GM23338 (cell line): ENCODE results near the gene BCL2. TPM values are rescaled to one million over a fixed set of nuclear protein-coding genes. Genes with fewer than 3 reads are reported as not detected.

Experiments used
- ATAC-seq: fragments of 200-7000 bp; cut with Tn5 transposase; 3 replicates; pipeline ENCODE4 v1.9.1; 2020
- DNase-seq: peaks from one replicate; pipeline ENCODE4 v3.0.0-alpha.2; 2015; ENCODE audit warnings: low spot score
- H2AFZ ChIP-seq: fragments of 200-600 bp; sonication (generic); 2 replicates; pipeline ENCODE4 v1.8.0; 2016; ENCODE audit warnings: antibody characterized with exemption, mild to moderate bottlenecking, moderate library complexity
- H3F3A ChIP-seq: fragments of 200-600 bp; sonication (generic); replicated peaks from 2 replicates; pipeline ENCODE4 v1.8.0; 2017; ENCODE audit warnings: antibody characterized with exemption, mixed run types, low read depth
- H3K27ac ChIP-seq: fragments of 200-600 bp; sonication (generic); 2 replicates; pipeline ENCODE4 v1.6.1; 2016; ENCODE audit warnings: low read depth
- H3K27me3 ChIP-seq: fragments of 200-600 bp; sonication (generic); 2 replicates; pipeline ENCODE4 v1.8.0; 2016; ENCODE audit warnings: mild to moderate bottlenecking, mixed run types, moderate library complexity; ENCODE audit not compliant: insufficient read depth
- H3K36me3 ChIP-seq: fragments of 200-600 bp; sonication (generic); 2 replicates; pipeline ENCODE4 v1.8.0; 2016; ENCODE audit warnings: mild to moderate bottlenecking; ENCODE audit not compliant: insufficient read depth
- H3K4me1 ChIP-seq: fragments of 200-600 bp; sonication (generic); 2 replicates; pipeline ENCODE4 v1.8.0; 2016; ENCODE audit warnings: mild to moderate bottlenecking, moderate library complexity; ENCODE audit not compliant: insufficient read depth
- H3K4me2 ChIP-seq: fragments of 200-600 bp; sonication (generic); 2 replicates; pipeline ENCODE4 v1.7.1; 2017; ENCODE audit warnings: mixed run types
- H3K4me3 ChIP-seq: fragments of 200-600 bp; sonication (generic); 2 replicates; pipeline ENCODE4 v1.6.1; 2016; ENCODE audit warnings: mixed run types
- H3K79me2 ChIP-seq: fragments of 200-600 bp; sonication (generic); replicated peaks from 2 replicates; pipeline ENCODE4 v1.8.0; 2017; ENCODE audit warnings: mild to moderate bottlenecking; ENCODE audit not compliant: insufficient read depth
- H3K9me2 ChIP-seq: fragments of 200-600 bp; sonication (generic); 2 replicates; pipeline ENCODE4 v1.8.0; 2017; ENCODE audit not compliant: insufficient read depth
- H4K20me1 ChIP-seq: fragments of 200-600 bp; sonication (generic); replicated peaks from 2 replicates; pipeline ENCODE4 v1.8.0; 2017; ENCODE audit warnings: mild to moderate bottlenecking; ENCODE audit not compliant: insufficient read depth
- H3K27ac Mint-ChIP-seq: 2 replicates; pipeline ENCODE4 v1.8.0; 2020; ENCODE audit warnings: inconsistent platforms, mild to moderate bottlenecking, moderate library complexity, mixed read lengths
- H3K27me3 Mint-ChIP-seq: 3 replicates; pipeline ENCODE4 v1.8.0; 2022; ENCODE audit warnings: low read depth, mild to moderate bottlenecking, moderate library complexity, mixed read lengths, inconsistent platforms; ENCODE audit not compliant: insufficient read depth, poor library complexity
- H3K36me3 Mint-ChIP-seq: 3 replicates; pipeline ENCODE4 v1.8.0; 2021; ENCODE audit warnings: low read depth, mild to moderate bottlenecking, inconsistent platforms, moderate library complexity, mixed read lengths
- H3K4me1 Mint-ChIP-seq: 3 replicates; pipeline ENCODE4 v1.8.0; 2020; ENCODE audit warnings: mild to moderate bottlenecking, inconsistent platforms, mixed read lengths
- H3K4me3 Mint-ChIP-seq: 3 replicates; pipeline ENCODE4 v1.8.0; 2021; ENCODE audit warnings: moderate library complexity, mild to moderate bottlenecking, inconsistent platforms, mixed read lengths
- H3K9me3 Mint-ChIP-seq: 3 replicates; pipeline ENCODE4 v1.8.0; 2020; ENCODE audit warnings: moderate library complexity, mild to moderate bottlenecking, inconsistent platforms, mixed read lengths
- CREB1 ChIP-seq: fragments of 250-450 bp; sonication (Bioruptor Pico); IDR thresholded peaks from 2 replicates; pipeline ENCODE4 v1.5.0; 2020; ENCODE audit warnings: low read depth, mild to moderate bottlenecking, moderate library complexity
- CTCF ChIP-seq, 2 experiments: fragments of 200-600 bp in 1 of 2; sonication (generic) in 1 of 2; conservative IDR thresholded peaks; 2 replicates each; pipeline versions ENCODE4 v1.5.1 to v1.6.1; 2016 to 2017; ENCODE audit warnings: antibody characterized with exemption in 2 of 2, low read depth in 2 of 2, mild to moderate bottlenecking in 2 of 2, moderate library complexity in 1 of 2
- ETS1 ChIP-seq: IDR thresholded peaks from 2 replicates; pipeline ENCODE4 v1.6.1; 2016; ENCODE audit warnings: antibody characterized with exemption
- EZH2 ChIP-seq: fragments of 200-600 bp; sonication (generic); IDR thresholded peaks from one replicate; pipeline ENCODE4 v1.8.0; 2017; ENCODE audit warnings: antibody characterized with exemption, mild to moderate bottlenecking, low read depth; ENCODE audit not compliant: unreplicated experiment
- EZH2phosphoT487 ChIP-seq: fragments of 200-600 bp; sonication (generic); IDR thresholded peaks from one replicate; pipeline ENCODE4 v1.8.1; 2018; ENCODE audit warnings: antibody characterized with exemption; ENCODE audit not compliant: unreplicated experiment
- JUNB ChIP-seq: IDR thresholded peaks from one replicate; pipeline ENCODE4 v1.6.1; 2016; ENCODE audit warnings: antibody characterized with exemption; ENCODE audit not compliant: unreplicated experiment
- NANOG ChIP-seq: IDR thresholded peaks from 2 replicates; pipeline ENCODE4 v1.6.1; 2016; ENCODE audit warnings: antibody characterized with exemption, borderline replicate concordance
- POLR2AphosphoS5 ChIP-seq: IDR thresholded peaks from 2 replicates; pipeline ENCODE4 v1.6.1; 2016; ENCODE audit warnings: antibody characterized with exemption, low read depth
- REST ChIP-seq: IDR thresholded peaks from one replicate; pipeline ENCODE4 v1.6.1; 2018; ENCODE audit warnings: antibody characterized with exemption; ENCODE audit not compliant: unreplicated experiment
- STAT1 ChIP-seq: IDR thresholded peaks from one replicate; pipeline ENCODE4 v1.6.1; 2016; ENCODE audit warnings: antibody characterized with exemption; ENCODE audit not compliant: unreplicated experiment
- ZNF114 ChIP-seq: fragments of 250-450 bp; sonication (Bioruptor Pico); IDR thresholded peaks from 2 replicates; pipeline ENCODE4 v1.5.0; 2020; ENCODE audit warnings: mild to moderate bottlenecking, moderate library complexity
- ZNF331 ChIP-seq: fragments of 250-450 bp; sonication (Bioruptor Pico); IDR thresholded peaks from 2 replicates; pipeline ENCODE4 v1.5.0; 2020; ENCODE audit warnings: low read depth, mild to moderate bottlenecking, moderate library complexity
- ZNF462 ChIP-seq: fragments of 250-450 bp; sonication (Bioruptor Pico); IDR thresholded peaks from 2 replicates; pipeline ENCODE4 v1.5.0; 2020; ENCODE audit warnings: mild to moderate bottlenecking, moderate library complexity
- polyA plus RNA-seq: library from polyadenylated mRNA; unstranded; fragments of >200 nt; fragmentation: Nextera tagmentation; extraction: Ambion mirVana; gene quantifications from 2 replicates; pipeline ENCODE4 v1.2.1, GENCODE V29; 2016
- total RNA-seq: library from RNA; depleted of rRNA; stranded (reverse); fragments of >200 nt; shearing (Covaris generic); gene quantifications from 2 replicates; pipeline ENCODE4 v1.2.3, GENCODE V29; 2014

BCL2 gene
- total and polyA plus RNA-seq, 2 experiments from 2014 or later: 1.2 to 4.0 TPM

- H3K36me3 ChIP-seq: no peaks in the 10 kb centered on the region
- no peaks in the 10 kb centered on the region for H3K27me3 Mint-ChIP-seq
- TF ChIP-seq POLR2AphosphoS5: no peak
- no peak for TF ChIP-seq EZH2phosphoT487
- TF ChIP-seq ZNF462 (CRISPR knock-in tag): no peak
- TF ChIP-seq NANOG: no peak
- no peak for TF ChIP-seq JUNB
- no peak for TF ChIP-seq CTCF (conservative IDR thresholded peaks at IDR 0.05; ENCODE audit: low read depth in 2 of 2)
- TF ChIP-seq EZH2: no peak
- TF ChIP-seq ETS1: no peak
- no peak for TF ChIP-seq STAT1
- no peak for TF ChIP-seq CREB1 (CRISPR knock-in tag)
- TF ChIP-seq ZNF114 (CRISPR knock-in tag): no peak
- TF ChIP-seq ZNF331 (CRISPR knock-in tag): no peak
- no peak for TF ChIP-seq REST
- no peaks in the 10 kb centered on the region for H3K36me3 Mint-ChIP-seq
- no peak overlapping the region for H3K4me3 Mint-ChIP-seq
- H3K4me2 ChIP-seq: no peak overlapping the region
- H3K27ac Mint-ChIP-seq: no peak overlapping the region
- H3K4me1 ChIP-seq: no peaks in the 10 kb centered on the region
- DNase-seq (no peak), ATAC-seq (no peak)
- H3K4me3 ChIP-seq: no peak overlapping the region
- no peaks in the 10 kb centered on the region for H4K20me1 ChIP-seq
- no peak overlapping the region for H2AFZ ChIP-seq
- H3K79me2 ChIP-seq: no peaks in the 10 kb centered on the region
- no peaks in the 10 kb centered on the region for H3F3A ChIP-seq
- H3K27me3 ChIP-seq: no peaks in the 10 kb centered on the region
- H3K4me1 Mint-ChIP-seq: no peaks in the 10 kb centered on the region
- no peaks in the 10 kb centered on the region for H3K9me3 Mint-ChIP-seq
- no peak overlapping the region for H3K27ac ChIP-seq
- H3K9me2 ChIP-seq: no peaks in the 10 kb centered on the region
Measured at GRCh38 chr18:63267975-63268721, 51.4 kb downstream of the BCL2 start.
